ENCODE measurements around the gene ALLC. TPM values are rescaled to one million over a fixed set of nuclear protein-coding genes. Genes with fewer than 3 reads are reported as not detected.
"Not testable (repeated sequence)": the region's sequence is repeated elsewhere in the genome, so short reads cannot be mapped to it uniquely, and the experiment has no call there.

Gene ALLC
- total and polyA plus RNA-seq, 2 experiments from 2014 or later, result not detected

GRCh38 chr2:3635171-3635974 lies 22.6 kb upstream of the ALLC start (continued):
- no peak for TF ChIP-seq ZNF462 (CRISPR knock-in tag; IDR thresholded peaks at IDR 0.05)
- no peak for TF ChIP-seq EZH2phosphoT487 (IDR thresholded peaks at IDR 0.05; ENCODE audit: unreplicated experiment)
- TF ChIP-seq NANOG (IDR thresholded peaks at IDR 0.05; ENCODE audit: borderline replicate concordance), result no peak
- no peak for TF ChIP-seq EZH2 (IDR thresholded peaks at IDR 0.05; ENCODE audit: low read depth, unreplicated experiment)
- no peak for TF ChIP-seq STAT1 (IDR thresholded peaks at IDR 0.05; ENCODE audit: unreplicated experiment)
- TF ChIP-seq CREB1 (CRISPR knock-in tag; IDR thresholded peaks at IDR 0.05; ENCODE audit: low read depth), result no peak
- no peak for TF ChIP-seq ZNF331 (CRISPR knock-in tag; IDR thresholded peaks at IDR 0.05; ENCODE audit: low read depth)

- H3K4me3 ChIP-seq; ATAC-seq; DNase-seq (ENCODE audit: low spot score); H3F3A ChIP-seq (replicated peaks; ENCODE audit: low read depth); H3K36me3 Mint-ChIP-seq (ENCODE audit: low read depth); H3K79me2 ChIP-seq (replicated peaks; ENCODE audit: insufficient read depth); H3K9me2 ChIP-seq (ENCODE audit: insufficient read depth); H3K27me3 ChIP-seq (ENCODE audit: insufficient read depth); H3K9me3 Mint-ChIP-seq; H3K4me1 ChIP-seq (ENCODE audit: insufficient read depth); H3K27ac Mint-ChIP-seq; H4K20me1 ChIP-seq (replicated peaks; ENCODE audit: insufficient read depth); H2AFZ ChIP-seq; H3K4me3 Mint-ChIP-seq; H3K36me3 ChIP-seq (ENCODE audit: insufficient read depth); H3K27ac ChIP-seq (ENCODE audit: low read depth); H3K4me1 Mint-ChIP-seq; H3K4me2 ChIP-seq: not testable (repeated sequence)
- H3K27me3 Mint-ChIP-seq (ENCODE audit: insufficient read depth, low read depth, poor library complexity), result peaks cover 12% of the 10 kb centered on the region
Measured at GRCh38 chr2:3635975-3636327, 22.0 kb upstream of the ALLC start.

Data from GM23338 (cell line).